Bronchial epithelial cell (primary cell): Measurements from ENCODE around the gene PAX7. TPM values are rescaled to one million over a fixed set of nuclear protein-coding genes. Genes with fewer than 3 reads are reported as not detected.

Experiments used
- DNase-seq: peaks from one replicate; pipeline ENCODE4 v3.0.0-alpha.2; 2010; ENCODE audit warnings: low read depth
- FAIRE-seq: peaks from 2 replicates; lab custom pipeline; 2011; peaks lifted over from hg19 to GRCh38; lab: Jason Lieb, UNC
- H3K27me3 ChIP-seq: 2 replicates; pipeline ENCODE4 v1.5.1; 2011; ENCODE audit warnings: low read length; ENCODE audit not compliant: control insufficient read depth, insufficient read depth
- H3K36me3 ChIP-seq: 2 replicates; pipeline ENCODE4 v1.5.1; 2011; ENCODE audit warnings: low read length; ENCODE audit not compliant: control insufficient read depth, insufficient read depth
- H3K4me3 ChIP-seq: 2 replicates; pipeline ENCODE4 v1.5.1; 2011; ENCODE audit warnings: mild to moderate bottlenecking, low read depth, low read length, control low read depth
- CTCF ChIP-seq: IDR thresholded peaks from 2 replicates; pipeline ENCODE4 v1.5.1; 2011; ENCODE audit warnings: mild to moderate bottlenecking, moderate library complexity, low read length, control low read depth, inconsistent platforms; ENCODE audit not compliant: insufficient read depth, severe bottlenecking
- total RNA-seq: library from RNA; depleted of rRNA; stranded (reverse); fragments of >200 nt; gene quantifications from 2 replicates; pipeline ENCODE4 v1.2.1, GENCODE V29; 2014

The PAX7 gene
- total RNA-seq, 1 donor from 2014 or later = not detected

GRCh38 chr1:18658831-18659230 lies 28.2 kb downstream of the PAX7 start:
- FAIRE-seq = no peak
- H3K27me3 ChIP-seq = peaks cover 4% of the 10 kb centered on the region
- TF ChIP-seq CTCF = no peak
- no peak overlapping the region for H3K4me3 ChIP-seq
- H3K36me3 ChIP-seq = no peaks in the 10 kb centered on the region
- no peak for DNase-seq

GRCh38 chr1:18661404-18662285 lies 31.0 kb downstream of the PAX7 start:
- Histone ChIP-seq H3K4me3 (no peak overlapping the region), H3K27me3 (peaks cover 2% of the 10 kb centered on the region), H3K36me3 (no peaks in the 10 kb centered on the region)
- no peak for TF ChIP-seq CTCF
- FAIRE-seq (no peak), DNase-seq (no peak)

- no peak for DNase-seq
- H3K36me3 ChIP-seq = no peaks in the 10 kb centered on the region
- FAIRE-seq = no peak
- TF ChIP-seq CTCF = no peak
- H3K4me3 ChIP-seq = no peak overlapping the region
- H3K27me3 ChIP-seq = no peaks in the 10 kb centered on the region
These were observed 31.6 kb downstream of the PAX7 start for GRCh38 chr1:18662286-18662639.

GRCh38 chr1:18666317-18666920 lies 35.8 kb downstream of the PAX7 start:
- TF ChIP-seq CTCF = no peak
- H3K27me3 ChIP-seq = no peaks in the 10 kb centered on the region
- DNase-seq (peak; percentile 82), FAIRE-seq (no peak)
- no peaks in the 10 kb centered on the region for H3K36me3 ChIP-seq
- no peak overlapping the region for H3K4me3 ChIP-seq

- no peak overlapping the region for H3K4me3 ChIP-seq
- DNase-seq (no peak), FAIRE-seq (no peak)
- no peaks in the 10 kb centered on the region for H3K36me3 ChIP-seq
- no peaks in the 10 kb centered on the region for H3K27me3 ChIP-seq
- no peak for TF ChIP-seq CTCF
These were observed 36.7 kb downstream of the PAX7 start for GRCh38 chr1:18667333-18667732.
